ENCODE data around the gene ATP5F1B. TPM values are rescaled to one million over a fixed set of nuclear protein-coding genes. Genes with fewer than 3 reads are reported as not detected.

The ATP5F1B gene
- total and polyA plus RNA-seq, 9 of the 15 experiments (the other 6 are each of a cell fraction or from before 2014, with no cell fraction given) = 908 to 3,125 (median 1,482) TPM

- peak; percentile 28; the same call in 1 of the 2 replicates for TF ChIP-seq USF1 (CRISPR knock-in tag; IDR thresholded peaks at IDR 0.05)
- TF ChIP-seq SOX6 (IDR thresholded peaks at IDR 0.05) = 0 out of 2 replicates have a peak, but pooled peaks have one; percentile 25
- TF ChIP-seq ZNF766 (CRISPR knock-in tag; conservative IDR thresholded peaks at IDR 0.05) = no peak
- no peak for TF ChIP-seq ZBTB40 (IDR thresholded peaks at IDR 0.05)
- TF ChIP-seq ZBTB40 (CRISPR knock-in tag; IDR thresholded peaks at IDR 0.05) = no peak
- TF ChIP-seq BRCA1 (IDR thresholded peaks at IDR 0.05) = no peak
- TF ChIP-seq BRCA1 (CRISPR knock-in tag; IDR thresholded peaks at IDR 0.05) = no peak
- TF ChIP-seq HMG20A (CRISPR knock-in tag; conservative IDR thresholded peaks at IDR 0.05) = no peak
- no peak for TF ChIP-seq XRCC4 (IDR thresholded peaks at IDR 0.05; ENCODE audit: extremely low read depth, insufficient read depth, insufficient read length)
- no peak for TF ChIP-seq ELF4 (CRISPR knock-in tag; IDR thresholded peaks at IDR 0.05)
- TF ChIP-seq ZKSCAN8 (CRISPR knock-in tag; IDR thresholded peaks at IDR 0.05) = no peak
- TF ChIP-seq ZBTB7A (IDR thresholded peaks at IDR 0.05; ENCODE audit: borderline replicate concordance, control insufficient read depth, low read depth, low read length) = no peak
- TF ChIP-seq PTTG1 (tag; IDR thresholded peaks at IDR 0.05; ENCODE audit: low read depth) = no peak
- no peak for TF ChIP-seq SP2 (IDR thresholded peaks at IDR 0.05; ENCODE audit: extremely low read depth, low read depth, low read length, poor library complexity, severe bottlenecking)
- no peak for TF ChIP-seq FOXA1 (IDR thresholded peaks at IDR 0.05; ENCODE audit: borderline replicate concordance)
- TF ChIP-seq MLX (CRISPR knock-in tag; conservative IDR thresholded peaks at IDR 0.05) = no peak
- no peak for TF ChIP-seq TAL1 (IDR thresholded peaks at IDR 0.05)
These were observed 41.7 kb upstream of the ATP5F1B start (continued) for GRCh38 chr12:56687223-56688128.
